ENCODE measurements around the gene CD34.

- TF ChIP-seq CTCF (IDR thresholded peaks at IDR 0.05) = no peak
- no peak for TF ChIP-seq POLR2AphosphoS5 (IDR thresholded peaks at IDR 0.05)
- TF ChIP-seq POLR2A (IDR thresholded peaks at IDR 0.05) = no peak
These were observed 11.6 kb upstream of the CD34 start for GRCh38 chr1:207922554-207922953.
